ENCODE results near the gene CEP85. TPM values are rescaled to one million over a fixed set of nuclear protein-coding genes. Genes with fewer than 3 reads are reported as not detected.
A peak's percentile ranks its signal among the peaks of the same experiment; 100 is the strongest.

Gene CEP85
- total and polyA plus RNA-seq, 9 of the 15 experiments (the other 6 are each of a cell fraction or from before 2014, with no cell fraction given): 42.1 to 140 (median 92.6) TPM

DNA sequence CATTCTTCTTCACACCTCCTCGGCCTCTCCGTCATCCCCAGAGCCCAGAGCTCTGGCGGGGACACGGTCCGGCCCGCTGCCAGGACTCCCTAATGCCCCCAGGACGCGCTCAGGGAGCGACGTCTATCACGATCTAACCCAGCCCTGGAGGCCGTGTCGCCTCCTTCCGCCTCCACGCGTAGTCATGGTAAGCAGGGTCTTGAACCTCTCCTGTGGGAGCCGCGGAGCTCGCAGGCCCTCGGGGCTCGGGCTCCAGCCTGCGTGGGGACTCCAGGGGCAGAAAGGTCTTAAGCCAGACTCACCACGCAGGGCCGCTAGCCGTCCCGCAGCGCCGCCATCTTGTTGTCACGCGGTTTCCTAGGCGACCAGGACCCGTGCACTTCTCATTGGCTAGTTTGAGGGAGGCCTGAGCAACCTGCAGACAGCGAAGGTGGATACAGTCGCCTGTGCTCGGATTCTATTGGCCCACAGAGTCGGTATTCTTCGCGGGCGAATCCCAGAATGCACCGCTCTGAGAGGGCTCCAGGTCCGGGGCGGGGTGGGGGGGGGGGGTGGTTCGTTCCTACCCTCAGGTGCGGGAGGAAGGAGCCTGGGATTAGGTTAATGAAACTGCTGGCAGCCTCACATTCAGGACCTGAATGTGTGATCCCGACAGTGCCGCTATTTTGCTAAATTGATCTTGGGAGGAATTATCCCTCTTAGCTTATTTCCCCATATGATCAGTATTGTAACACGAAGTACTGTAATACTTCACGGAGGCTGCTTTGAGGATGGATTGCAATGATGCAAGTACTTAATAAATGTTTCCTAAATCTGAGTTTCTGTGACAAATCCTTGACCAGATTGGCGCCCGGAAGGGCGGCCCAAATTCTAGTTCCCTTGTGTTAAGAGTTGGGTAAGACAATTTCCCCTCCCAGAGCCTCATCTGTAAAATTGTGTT lies 72.6 kb downstream of the CEP85 start, which contains the start of gene UBXN11 (continued):
- no peak for TF ChIP-seq ZNF583 (CRISPR knock-in tag; IDR thresholded peaks at IDR 0.05)
- TF ChIP-seq ZNF184 (CRISPR knock-in tag; IDR thresholded peaks at IDR 0.05): no peak
- TF ChIP-seq STAT6 (CRISPR knock-in tag; IDR thresholded peaks at IDR 0.05): peak; percentile 86; the same call in 1 of the 2 replicates
- TF ChIP-seq, protein P1, sequence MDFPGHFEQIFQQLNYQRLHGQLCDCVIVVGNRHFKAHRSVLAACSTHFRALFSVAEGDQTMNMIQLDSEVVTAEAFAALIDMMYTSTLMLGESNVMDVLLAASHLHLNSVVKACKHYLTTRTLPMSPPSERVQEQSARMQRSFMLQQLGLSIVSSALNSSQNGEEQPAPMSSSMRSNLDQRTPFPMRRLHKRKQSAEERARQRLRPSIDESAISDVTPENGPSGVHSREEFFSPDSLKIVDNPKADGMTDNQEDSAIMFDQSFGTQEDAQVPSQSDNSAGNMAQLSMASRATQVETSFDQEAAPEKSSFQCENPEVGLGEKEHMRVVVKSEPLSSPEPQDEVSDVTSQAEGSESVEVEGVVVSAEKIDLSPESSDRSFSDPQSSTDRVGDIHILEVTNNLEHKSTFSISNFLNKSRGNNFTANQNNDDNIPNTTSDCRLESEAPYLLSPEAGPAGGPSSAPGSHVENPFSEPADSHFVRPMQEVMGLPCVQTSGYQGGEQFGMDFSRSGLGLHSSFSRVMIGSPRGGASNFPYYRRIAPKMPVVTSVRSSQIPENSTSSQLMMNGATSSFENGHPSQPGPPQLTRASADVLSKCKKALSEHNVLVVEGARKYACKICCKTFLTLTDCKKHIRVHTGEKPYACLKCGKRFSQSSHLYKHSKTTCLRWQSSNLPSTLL (IDR thresholded peaks at IDR 0.05): no peak
- no peak for TF ChIP-seq ZNF717 (CRISPR knock-in tag; IDR thresholded peaks at IDR 0.05)
- TF ChIP-seq GABPA (tag; conservative IDR thresholded peaks at IDR 0.05; ENCODE audit: low read depth): no peak
- no peak for TF ChIP-seq ILK (tag; IDR thresholded peaks at IDR 0.05; ENCODE audit: borderline replicate concordance, low read depth)
- no peak for TF ChIP-seq GATAD2B (IDR thresholded peaks at IDR 0.05; ENCODE audit: borderline replicate concordance)
- TF ChIP-seq MCM3 (IDR thresholded peaks at IDR 0.05): no peak
- TF ChIP-seq E4F1 (CRISPR knock-in tag; IDR thresholded peaks at IDR 0.05; ENCODE audit: borderline replicate concordance): no peak
- TF ChIP-seq MEIS2 (IDR thresholded peaks at IDR 0.05; ENCODE audit: partially characterized antibody): peak; percentile 45
- no peak for TF ChIP-seq ZNF644 (tag; IDR thresholded peaks at IDR 0.05; ENCODE audit: low read depth)
- peak; percentile 58 for TF ChIP-seq KDM5B (IDR thresholded peaks at IDR 0.05; ENCODE audit: insufficient replicate concordance, low read depth, low read length)
- no peak for TF ChIP-seq KAT2B (IDR thresholded peaks at IDR 0.05; ENCODE audit: low read depth, low read length)
- TF ChIP-seq NR0B1 (IDR thresholded peaks at IDR 0.05; ENCODE audit: partially characterized antibody): no peak
- TF ChIP-seq MAX (CRISPR knock-in tag; IDR thresholded peaks at IDR 0.05): peak; percentile 83
- peak; percentile 24; the same call in 1 of the 2 replicates for TF ChIP-seq TARDBP (IDR thresholded peaks at IDR 0.05)
- TF ChIP-seq PCBP2 (IDR thresholded peaks at IDR 0.05; ENCODE audit: low read depth, low read length, poor library complexity, severe bottlenecking): no peak

Measured in K562 (cell line).